GM18511 (cell line): ENCODE data around the gene CRYBA2.

ENCODE experiments used
- ATAC-seq: cut with Tn5 transposase; IDR thresholded peaks from one replicate; pipeline ENCODE4 v1.9.1; 2021; ENCODE audit warnings: mild to moderate bottlenecking, moderate library complexity; ENCODE audit not compliant: unreplicated experiment

CRYBA2 gene, protein sequence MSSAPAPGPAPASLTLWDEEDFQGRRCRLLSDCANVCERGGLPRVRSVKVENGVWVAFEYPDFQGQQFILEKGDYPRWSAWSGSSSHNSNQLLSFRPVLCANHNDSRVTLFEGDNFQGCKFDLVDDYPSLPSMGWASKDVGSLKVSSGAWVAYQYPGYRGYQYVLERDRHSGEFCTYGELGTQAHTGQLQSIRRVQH

DNA sequence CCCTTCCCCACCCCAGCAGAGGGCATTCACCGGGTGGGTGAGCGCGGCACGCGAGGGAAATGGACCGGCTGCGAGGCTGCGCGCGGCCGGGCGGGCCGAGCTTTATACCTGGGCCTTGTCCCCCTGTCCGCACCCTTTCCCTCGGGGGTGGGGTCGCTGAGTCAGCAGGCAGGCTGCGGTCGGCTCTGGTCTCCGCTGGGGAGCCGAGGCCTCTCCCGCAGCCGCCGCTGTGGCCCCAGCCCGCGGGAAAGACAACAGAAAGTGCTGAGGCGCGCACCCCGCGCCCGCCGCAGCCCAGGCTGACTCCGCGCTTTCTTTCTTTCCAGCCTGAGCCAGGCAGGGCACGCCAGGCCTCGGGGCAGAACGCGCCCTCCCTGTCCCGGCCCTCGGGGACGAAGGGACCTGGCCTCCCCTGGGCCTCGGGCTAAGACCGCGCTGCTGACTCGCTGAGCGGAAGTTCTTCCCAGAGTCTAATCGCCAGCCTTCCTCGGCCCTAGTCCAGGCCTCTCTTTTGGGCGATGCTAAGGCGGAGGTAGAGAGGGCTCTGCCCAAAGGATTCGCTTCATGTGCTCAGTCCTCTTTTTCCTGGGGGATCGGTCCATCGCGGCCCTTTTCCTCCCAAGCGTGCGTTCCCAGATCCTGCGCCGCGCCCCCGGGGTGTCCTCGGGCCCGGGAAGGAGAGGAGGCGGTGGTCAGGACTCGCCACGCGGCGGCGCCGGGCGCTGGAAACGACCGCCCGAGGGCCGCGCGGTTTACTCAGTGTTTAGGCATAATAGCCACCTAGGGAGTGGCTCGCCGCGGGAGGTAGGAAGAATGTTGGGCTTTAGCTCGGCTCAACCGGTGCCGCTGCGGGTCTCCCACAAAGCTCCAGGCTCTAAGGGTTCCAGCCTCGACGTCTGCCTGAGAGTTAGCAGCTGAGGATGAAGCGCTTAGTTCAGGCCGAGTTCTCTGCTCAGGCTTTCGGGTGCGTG lies at the start of gene CRYBA2:
Gene CRYBA2 (minus strand): TSS at position 78 of the 971 bp plus-strand sequence. CDS start 246 bp downstream, outside the sequence.
- ATAC-seq = no peak

DNA sequence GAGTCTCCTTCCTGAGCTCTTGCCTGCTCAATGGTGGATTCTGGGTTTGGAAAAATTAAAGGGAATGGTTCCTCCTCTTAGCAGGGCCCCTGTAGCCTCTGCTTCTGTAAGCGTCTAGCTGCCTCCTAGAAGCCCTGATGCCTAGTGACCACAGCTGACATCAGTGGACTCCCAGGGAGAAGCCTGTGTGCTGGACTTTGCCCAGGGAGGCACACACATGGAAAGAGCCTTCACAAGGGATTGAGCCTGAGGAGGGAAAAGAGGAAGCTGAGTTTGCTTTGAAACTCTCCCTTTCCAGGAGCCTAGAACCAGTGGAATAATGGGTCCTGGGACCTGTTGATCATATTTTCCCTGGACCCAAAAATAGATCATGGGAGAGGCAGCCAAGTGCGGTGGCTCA lies 49.5 kb upstream of the CRYBA2 start:
- no peak for ATAC-seq

DNA sequence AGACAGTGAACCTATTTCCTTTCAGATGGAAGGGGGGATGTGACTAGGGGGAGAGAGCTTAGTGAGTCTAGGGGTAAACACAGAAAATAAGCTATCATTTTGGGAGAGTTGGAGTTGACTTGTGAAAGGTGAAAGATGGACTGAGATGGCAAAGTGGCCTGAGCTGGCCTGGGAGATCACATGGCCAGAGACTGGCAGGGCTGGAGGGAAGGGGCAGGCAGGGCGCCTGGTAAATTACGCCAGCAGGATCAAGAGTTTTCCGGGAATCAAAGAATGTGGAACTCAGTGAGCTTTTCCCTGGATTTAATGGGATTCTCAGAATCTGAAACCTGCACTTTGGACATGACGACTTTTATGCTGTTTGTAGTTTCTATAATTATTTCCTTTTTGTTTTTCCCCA lies 48.9 kb upstream of the CRYBA2 start:
- no peak for ATAC-seq

DNA sequence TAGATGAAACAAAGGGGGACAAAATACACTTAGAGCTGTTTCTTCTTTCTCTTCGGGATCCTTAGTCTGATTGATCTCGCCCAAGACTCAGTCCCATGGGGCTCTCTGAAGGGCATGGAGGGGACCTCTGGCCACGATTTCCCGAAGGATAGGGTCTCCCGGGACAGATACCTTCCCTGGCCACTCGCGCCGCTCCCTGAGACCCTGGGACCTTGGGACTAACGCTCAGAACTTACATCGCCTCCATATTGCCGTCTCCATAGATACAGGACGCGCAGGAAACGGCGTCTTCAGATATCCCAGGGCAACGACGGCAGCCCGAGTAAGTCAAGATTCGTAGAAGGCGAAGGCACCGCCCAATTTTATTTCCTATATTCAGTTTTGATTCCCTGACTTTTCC lies 48.0 kb upstream of the CRYBA2 start, which contains the start of gene CFAP65:
Gene CFAP65 (minus strand): TSS at position 265 of the 400 bp plus-strand sequence. CDS start 2,468 bp downstream, outside the sequence.
- ATAC-seq = no peak

DNA sequence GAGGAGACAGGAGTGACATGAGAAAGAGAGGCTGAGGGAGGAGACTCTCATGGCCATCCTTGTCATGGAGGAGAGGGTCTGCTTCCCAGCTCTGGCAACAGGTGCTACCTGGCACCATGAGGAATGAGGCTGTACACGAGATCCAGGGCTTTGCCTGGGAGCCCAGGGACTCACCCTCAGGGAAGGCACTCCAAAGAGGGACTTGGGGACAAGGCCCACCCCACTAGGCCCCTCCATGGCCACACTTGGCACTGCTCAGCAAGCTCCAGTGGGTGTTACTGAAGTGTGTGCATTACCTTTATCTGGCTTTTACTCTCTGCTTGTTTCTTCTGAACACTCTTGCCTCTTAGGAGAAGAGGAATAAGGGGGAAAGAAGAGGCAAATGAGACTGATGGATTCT lies 45.4 kb upstream of the CRYBA2 start:
- ATAC-seq = no peak

DNA sequence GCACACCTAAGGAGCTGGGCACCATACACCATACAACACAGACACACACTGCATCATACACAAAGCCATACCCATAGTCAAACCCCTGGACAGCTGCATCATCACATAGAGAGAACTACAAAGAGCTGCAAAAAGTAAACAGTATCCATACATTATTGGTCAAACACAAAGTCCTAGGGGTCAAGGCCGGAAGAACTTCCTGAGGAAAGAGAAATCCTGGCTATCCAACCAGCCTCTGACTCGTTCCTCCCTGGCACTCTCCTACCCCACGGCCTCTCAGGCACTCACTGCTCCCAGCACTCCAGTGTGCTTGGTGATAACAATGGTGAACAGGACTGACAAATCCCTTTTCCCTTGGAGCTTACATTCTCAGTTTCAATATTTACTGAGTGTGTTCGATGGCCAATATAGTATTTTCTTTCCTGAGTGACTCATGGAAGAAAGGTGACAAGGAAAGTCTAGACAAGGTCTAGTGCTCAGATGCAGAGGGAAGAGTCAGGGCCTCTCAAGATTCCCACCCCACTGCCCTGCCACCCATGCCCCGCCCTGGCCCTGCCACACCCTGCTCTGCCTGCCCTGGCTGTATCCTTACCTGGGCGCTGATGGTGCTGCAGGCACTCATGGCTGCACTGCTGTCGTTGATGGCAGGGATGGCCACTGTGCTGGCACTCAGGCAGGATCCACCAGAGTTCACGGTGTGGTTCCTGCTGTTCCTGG lies 44.7 kb upstream of the CRYBA2 start:
- ATAC-seq = no peak

DNA sequence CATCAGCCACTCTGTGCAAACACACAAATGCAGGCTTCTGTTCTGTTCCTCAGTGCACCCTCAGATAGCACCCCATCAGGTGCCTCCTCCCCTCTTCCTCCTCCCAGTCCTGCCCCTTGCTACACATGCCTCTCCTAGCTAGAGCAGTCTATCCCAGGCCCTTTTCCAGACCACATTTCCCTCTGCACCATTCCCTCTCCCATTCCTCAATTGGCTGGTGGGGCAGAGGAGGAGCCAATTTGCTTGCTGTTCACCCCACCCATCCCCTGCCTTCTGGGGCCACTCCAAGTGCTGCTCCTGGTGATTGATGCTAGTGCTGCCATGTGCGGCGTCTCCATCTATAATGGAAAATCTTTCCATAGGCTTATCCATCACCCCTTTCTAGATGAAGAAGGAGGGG lies 42.7 kb upstream of the CRYBA2 start:
- no peak for ATAC-seq

DNA sequence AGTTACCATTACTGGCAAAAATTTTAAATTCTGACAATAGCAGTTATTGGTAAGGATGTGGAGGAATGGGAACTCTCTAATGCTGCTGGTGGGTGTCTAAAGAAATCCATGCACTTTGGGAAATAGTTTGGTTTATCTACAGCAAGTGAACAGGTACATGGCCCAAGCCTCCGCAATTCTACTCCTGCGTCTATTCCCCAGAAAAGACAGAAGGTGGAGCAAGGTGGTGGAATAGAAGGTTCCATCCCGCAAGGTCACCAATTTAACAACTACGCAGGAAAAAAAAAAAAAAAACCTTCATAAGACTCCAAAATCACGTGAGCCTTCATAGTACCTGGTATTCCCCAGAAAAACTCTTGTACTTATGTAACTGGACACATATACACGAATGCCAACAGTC lies 41.6 kb upstream of the CRYBA2 start:
- no peak for ATAC-seq

DNA sequence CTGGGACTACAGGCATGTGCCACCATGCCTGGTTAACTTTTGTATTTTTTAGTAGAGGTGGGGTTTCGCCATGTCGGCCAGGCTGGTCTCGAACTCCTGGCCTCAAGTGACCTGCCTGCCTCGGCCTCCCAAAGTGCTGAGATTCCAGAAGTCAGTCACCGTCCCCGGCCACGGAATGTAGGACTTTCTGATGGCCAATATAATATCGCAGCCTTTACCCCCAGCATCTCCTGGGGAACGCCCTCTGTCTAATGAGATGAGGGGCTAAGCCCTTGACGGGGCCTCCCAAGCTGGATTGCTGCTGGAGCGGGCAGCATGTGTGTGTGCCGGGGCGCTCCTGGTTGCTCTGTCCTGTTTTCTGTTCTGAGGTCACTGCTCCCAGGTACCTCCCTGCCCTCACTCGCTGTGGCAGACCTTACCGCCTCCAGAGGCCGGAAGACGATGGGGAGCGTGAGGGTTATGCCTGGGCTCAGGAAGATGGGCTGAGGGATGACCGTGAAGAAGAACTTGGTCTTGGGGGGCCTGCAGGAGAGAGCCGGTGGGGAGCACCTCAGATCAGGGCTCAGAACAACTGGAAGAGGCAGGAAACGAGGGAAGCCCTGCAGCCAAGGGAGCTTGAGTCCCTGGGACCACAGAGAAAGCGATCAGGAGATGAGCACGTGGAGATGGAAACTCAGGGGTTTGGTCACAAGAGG lies 39.0 kb upstream of the CRYBA2 start:
- ATAC-seq = no peak

DNA sequence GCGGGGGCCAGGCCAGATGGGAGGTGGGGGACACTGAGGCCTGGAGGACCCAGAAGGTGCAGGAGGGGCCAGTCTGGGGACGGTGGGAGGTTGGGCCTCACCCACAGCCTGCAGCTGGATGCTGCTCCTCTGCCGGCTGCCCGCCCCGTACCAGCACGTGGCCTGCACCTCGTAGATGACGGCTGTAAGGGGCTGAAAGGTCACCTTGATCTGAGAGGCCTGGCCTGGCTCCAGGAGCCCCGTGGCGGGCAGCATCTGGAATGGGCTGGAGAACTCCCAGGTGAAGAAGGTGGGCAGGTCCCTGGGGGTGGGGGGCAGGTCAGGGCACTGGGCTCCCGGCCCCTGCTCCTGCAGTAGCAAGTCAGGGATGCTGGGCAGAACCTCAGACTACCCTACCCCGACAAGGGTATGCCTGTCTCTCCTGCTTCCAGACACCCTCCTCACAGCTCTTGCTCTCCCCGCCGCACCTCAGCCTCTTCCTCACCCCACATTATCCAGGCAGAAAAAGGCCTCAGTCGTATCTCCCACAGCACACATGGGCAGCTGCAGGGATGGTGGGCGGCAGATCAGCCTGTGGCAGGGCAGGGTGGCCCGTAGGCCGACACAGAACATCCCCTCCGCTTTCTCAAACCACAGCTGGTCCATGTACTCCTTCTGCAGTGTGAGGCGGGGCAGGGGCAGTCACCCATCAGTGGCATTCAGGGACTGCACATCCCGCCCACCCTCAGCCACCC lies 38.0 kb upstream of the CRYBA2 start:
- no peak for ATAC-seq

DNA sequence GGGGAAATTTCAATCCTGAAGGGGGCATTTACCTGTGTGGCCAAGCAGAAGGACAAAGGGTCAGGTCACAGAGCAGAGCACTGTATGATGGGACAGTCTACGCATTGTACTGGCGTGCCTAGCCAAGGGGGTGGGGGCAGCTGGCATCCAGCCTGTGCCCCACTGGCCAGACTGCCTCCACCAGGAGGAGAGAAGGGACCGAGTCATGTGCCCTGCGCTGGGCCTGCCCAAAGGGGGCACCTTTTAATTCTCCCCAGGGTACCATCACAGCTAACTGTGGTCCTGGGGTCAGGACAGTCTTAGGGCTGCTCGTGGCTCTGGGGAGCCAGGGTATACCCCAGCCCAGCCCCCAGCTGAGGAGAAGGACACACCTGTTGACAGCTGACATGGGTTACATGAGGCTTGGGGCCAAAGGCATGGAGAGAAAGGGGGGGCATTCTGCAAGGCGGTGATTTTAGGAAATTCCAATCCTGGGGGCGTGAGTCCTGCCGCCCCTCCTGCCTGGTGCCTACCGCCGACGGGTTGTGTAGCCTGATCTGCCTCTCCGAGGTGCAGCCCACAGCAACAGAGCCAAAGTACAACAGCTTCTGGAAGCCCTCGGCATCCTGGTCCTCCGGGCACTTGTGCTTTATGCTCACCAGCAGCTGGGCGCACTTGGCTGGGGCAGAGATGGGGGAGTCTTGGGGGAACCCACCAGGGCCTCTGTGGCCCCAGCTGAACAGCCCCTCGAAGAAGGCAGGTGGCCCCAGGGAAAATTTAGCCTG lies 37.1 kb upstream of the CRYBA2 start:
- no peak for ATAC-seq

DNA sequence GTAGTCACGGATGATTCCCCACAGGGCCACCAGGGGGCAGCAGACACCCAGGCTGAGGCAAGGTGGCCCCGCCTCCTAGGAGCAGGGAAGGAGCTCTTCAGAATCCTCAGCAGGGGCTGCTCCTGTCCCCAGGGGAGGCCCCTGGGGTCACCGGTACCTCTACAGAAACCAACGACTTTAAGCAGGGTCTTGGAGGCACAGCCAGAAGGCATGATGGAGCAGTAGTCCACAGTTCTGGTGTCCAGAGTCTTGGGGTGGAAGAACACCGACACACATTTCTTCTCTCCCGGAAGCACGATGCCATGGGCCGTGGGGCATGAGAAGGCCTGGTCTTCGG lies 36.6 kb upstream of the CRYBA2 start:
- ATAC-seq = peak; percentile 70

DNA sequence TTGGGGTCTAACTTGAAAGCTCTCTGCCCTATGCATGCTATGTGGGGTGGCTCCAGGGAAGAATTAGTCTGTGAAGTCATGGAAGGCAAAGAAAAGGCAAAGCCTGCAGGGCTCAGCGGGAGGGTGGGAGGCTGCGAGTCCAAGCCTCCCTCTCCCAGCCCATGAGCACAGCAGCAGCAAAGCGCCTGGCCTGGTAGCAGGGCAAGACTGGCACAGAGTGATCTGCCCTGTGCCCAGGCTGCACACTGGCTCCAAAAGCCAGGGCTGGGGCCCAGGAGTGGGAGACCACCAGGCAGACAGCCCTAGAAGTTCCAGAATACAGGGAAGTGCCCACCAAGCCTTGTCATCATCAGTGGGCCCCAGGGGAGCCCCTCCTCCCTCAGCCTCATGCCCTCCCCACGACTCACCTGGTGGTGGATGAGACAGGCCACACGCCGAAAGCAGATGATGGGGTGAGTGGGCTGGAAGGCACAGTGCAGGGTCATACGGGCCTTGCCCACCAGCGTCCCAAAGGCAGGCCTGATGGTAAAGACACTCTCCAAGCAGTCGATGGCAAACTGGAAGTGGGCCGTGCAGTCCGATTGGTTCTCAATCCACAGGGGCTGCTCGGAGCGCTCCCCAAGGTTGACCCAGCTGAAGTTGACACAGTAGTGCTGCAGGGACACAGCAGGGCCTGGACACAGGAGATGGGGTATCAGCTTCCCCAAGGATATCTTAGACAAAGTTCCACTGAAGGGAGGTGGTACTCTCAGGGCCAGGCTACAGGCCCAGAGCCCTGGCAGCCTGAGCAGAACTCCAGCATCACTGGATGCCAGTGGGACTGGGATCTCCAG lies 36.0 kb upstream of the CRYBA2 start:
- ATAC-seq = peak; percentile 13

DNA sequence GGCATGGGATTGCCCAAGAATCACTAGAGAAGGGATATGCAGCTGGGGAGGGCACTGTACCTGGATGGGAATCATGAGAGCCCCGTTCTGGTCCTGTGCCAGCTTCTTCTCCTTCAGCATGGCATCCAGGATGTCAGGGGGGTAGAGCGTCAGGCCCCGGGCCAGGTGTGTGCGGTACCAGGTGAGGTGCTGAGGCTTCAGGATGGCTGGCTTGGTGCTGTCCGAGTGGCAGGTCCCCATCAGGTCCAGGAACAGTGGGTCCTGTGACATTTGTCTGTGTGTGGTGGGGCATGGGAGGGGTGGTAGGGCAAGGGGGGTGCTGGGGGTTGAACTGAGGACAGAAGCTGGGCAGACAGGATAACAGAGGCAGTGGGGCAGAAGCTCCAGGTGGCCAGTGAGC lies 34.9 kb upstream of the CRYBA2 start:
- no peak for ATAC-seq

DNA sequence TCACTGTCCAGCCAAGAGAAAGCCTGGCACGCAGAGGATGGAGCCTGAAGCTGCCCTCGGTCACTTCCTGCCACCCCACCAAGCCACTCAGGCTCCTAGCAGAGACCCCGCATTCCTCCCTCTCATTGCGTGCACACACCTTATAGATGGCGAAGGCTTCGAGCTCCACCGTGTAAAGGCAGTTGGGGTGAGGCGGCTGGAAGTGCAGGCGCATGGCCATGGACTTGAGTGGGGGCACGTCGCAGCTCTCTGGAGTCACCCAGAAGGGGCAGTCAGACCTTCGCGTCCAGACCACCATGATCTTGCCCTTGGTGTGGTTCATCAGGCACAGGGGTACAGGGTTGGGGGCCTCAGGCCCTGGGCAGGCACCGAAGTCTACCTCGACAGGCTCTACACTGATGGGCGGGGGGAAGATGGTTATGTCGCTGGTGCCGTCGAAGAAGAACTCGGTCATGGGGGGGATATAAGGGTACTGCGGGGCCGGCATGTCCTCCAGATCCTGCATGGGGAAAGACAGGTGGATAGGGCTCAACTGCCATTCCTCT lies 34.4 kb upstream of the CRYBA2 start:
- no peak for ATAC-seq

DNA sequence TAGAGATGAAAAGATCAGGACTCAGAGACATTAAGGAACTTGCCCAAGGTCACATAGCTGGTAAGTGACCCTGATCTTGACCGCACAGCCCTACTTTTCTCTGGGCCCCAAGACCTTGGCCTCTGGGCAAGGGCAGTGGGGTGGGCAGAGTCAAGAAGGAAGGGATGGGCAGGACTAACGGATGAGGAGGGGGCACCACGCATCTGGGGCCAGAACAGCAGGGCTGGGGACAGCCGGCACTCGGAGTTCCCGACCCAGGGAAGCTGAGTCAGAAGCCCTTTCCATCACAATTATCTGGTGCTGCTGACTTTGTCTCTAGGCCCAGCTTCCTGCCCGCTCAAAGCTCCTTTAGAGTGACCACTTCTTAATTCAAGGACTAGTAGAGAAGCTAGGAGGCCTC lies 33.7 kb upstream of the CRYBA2 start:
- no peak for ATAC-seq

DNA sequence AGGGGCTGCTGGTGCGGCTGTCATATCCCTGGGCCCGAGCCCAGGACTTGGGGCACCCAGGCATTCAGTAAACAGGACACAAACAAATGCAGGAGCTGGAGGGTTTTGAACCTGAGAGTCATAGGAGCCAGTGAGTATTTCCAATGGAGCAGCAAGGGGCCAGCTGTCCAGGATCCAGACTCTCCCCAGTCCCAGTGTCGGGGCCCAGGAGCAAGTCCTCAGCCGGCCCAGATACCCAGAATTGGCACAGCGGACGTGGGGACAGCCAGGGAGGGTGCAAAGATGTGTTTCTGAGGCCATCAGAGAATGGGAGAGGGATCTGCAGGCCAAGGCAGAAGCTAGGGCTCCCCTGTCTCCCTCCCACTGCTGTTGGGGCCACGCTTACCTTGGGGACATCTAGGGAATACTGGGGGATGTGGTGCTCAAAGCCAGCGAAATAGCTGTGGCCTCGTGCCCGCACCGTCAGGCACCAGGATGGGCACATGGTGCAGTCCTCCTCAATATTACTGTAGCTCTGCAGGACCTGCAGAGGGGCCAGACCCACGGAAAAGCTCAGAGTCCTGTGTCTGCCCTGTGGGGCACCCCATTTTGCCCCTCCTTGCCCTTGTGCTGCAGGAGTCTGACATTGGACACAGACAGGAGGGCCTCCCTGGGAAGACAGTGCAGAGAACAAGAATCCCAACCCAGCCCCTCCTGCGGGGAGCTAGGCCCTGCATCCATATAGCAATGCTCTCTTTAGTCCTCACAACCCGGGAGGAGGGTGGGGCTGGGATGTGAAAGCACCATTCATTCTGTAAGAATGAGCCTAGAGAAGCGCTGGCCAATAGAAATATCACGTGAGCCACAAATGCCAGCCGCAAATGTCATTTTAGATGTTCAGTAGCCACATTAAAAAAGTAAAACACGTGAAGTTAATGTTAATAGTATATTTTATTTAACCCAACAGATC lies 32.7 kb upstream of the CRYBA2 start:
- ATAC-seq = no peak
